Body of pancreas (tissue), 4 donors: ENCODE measurements around the gene ACSL3. TPM values are rescaled to one million over a fixed set of nuclear protein-coding genes. Genes with fewer than 3 reads are reported as not detected.

Experiments used
- ATAC-seq: fragments of 150-250 bp; one replicate; pipeline ENCODE4 v1.9.1; 2016
- DNase-seq, 4 donors: peaks; one replicate each; pipeline ENCODE4 v3.0.0-alpha.2; 2019
- H3K27ac ChIP-seq, 4 donors: fragments of 200-600 bp; sonication (generic); 1 replicate in 3 of 4; 2 replicates in 1 of 4; pipeline versions ENCODE4 v1.5.1 to v1.6.1; 2016 to 2019; ENCODE audit warnings: mild to moderate bottlenecking in 1 of 4, mixed read lengths in 1 of 4, moderate library complexity in 1 of 4
- H3K27me3 ChIP-seq, 2 donors: fragments of 200-600 bp; sonication (generic); one replicate each; pipeline ENCODE4 v1.6.0; 2016; ENCODE audit warnings: mild to moderate bottlenecking in 1 of 2
- H3K36me3 ChIP-seq, 2 donors: fragments of 200-600 bp; sonication (generic); replicated peaks in 1 of 2; 2 replicates each; pipeline ENCODE4 v1.5.1; 2016; ENCODE audit warnings: low read depth in 2 of 2; ENCODE audit not compliant: insufficient read depth in 1 of 2
- H3K4me1 ChIP-seq: fragments of 200-600 bp; sonication (generic); one replicate; pipeline ENCODE4 v1.6.0; 2016
- H3K4me3 ChIP-seq, 2 donors: fragments of 200-600 bp; sonication (generic); 1 replicate in 1 of 2; 2 replicates in 1 of 2; pipeline ENCODE4 v1.5.1; 2016 to 2019
- H3K9me3 ChIP-seq, 3 donors: fragments of 200-600 bp; sonication (generic); 1 replicate in 2 of 3; 2 replicates in 1 of 3; pipeline ENCODE4 v1.5.1; 2016
- CTCF ChIP-seq, 7 experiments: fragments of 450-650 bp in 4 of 7; fragments of 200-600 bp in 3 of 7; sonication (generic) in 3 of 7; IDR thresholded peaks; one replicate each; pipeline ENCODE4 v1.5.1; 2016 to 2019; ENCODE audit warnings: antibody characterized with exemption in 7 of 7
- POLR2A ChIP-seq, 3 donors: fragments of 450-650 bp; IDR thresholded peaks; one replicate each; pipeline ENCODE4 v1.6.1; 2016; ENCODE audit warnings: antibody characterized with exemption in 3 of 3, mild to moderate bottlenecking in 2 of 3
- WGBS, 2 donors: methylation state at CpG; one replicate each; pipeline ENCODE4 v1.1.5; 2017; 5-methylcytosine and 5-hydroxymethylcytosine counted together
- intact Hi-C: fragments of 100-400 bp; cut with DNase I; formaldehyde crosslinking; loops from one replicate; pipeline ENCODE4 v1.15.1; 2023
- total RNA-seq, 2 donors: library from RNA; depleted of rRNA; stranded (reverse); fragments of >200 nt; gene quantifications; one replicate each; pipeline ENCODE4 v1.1.0, GENCODE V29; 2016

ACSL3 gene
- total RNA-seq = 10 to 100 TPM; 24.6 to 60.0 TPM

GRCh38 chr2:222860740-222861410 is at the start of gene ACSL3:
Gene ACSL3, plus strand, starts transcription at chr2:222861036. Its CDS starts 47,737 bp downstream, at chr2:222908773.
- Histone ChIP-seq H3K27me3 (no peaks in the 10 kb centered on the region), H3K27ac (peak within 1 kb of the TSS; percentile 84 to 98 (median 94)), H3K36me3 (no peaks in the 10 kb centered on the region), H3K4me3 (peak within 1 kb of the TSS; percentile 73 to 85), H3K9me3 (no peaks in the 10 kb centered on the region), H3K4me1 (peaks cover 38% of the 10 kb centered on the region)
- DNase-seq (peak; percentile 95 to 97 (median 96)), ATAC-seq (peak; percentile 98)
- intact Hi-C loops = no loop called here
- 0 to 1% methylated on average over 12 to 51 of the region's 99 CpGs for WGBS, 2 donors
- peak in 2 of 7 experiments; percentile 17 to 20 for TF ChIP-seq CTCF (IDR thresholded peaks at IDR 0.05)
- peak; percentile 98 to 99 (median 99) for TF ChIP-seq POLR2A (IDR thresholded peaks at IDR 0.05)

DNA sequence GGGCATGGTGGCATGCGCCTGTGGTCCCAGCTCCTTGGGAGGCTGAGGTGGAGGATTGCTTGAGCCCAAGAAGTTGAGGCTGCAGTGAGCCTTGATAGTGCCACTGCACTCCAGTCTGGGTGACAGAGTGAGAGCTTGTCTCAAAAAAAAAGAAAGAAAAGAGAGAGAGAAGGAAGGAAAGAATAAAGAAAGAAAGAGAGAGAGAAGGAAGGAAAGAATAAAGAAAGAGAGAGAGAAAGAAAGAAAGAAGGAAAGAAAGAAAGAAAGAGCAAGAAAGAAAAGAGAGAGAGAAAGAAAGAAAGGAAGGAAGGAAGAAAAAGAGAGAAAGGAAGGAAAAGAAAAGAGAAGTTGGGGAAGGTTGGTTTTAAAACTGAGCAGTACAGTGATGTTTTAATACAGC is 49.0 kb upstream of the ACSL3 start:
- Histone ChIP-seq H3K27me3 (no peaks in the 10 kb centered on the region), H3K27ac (no peak overlapping the region), H3K4me3 (no peak overlapping the region), H3K9me3 (no peaks in the 10 kb centered on the region), H3K4me1 (peaks cover 7% of the 10 kb centered on the region), H3K36me3 (no peaks in the 10 kb centered on the region)
- 100% methylated on average over 1 of the region's 1 CpG for WGBS, 2 donors
- no peak for TF ChIP-seq CTCF (IDR thresholded peaks at IDR 0.05)
- no peak for TF ChIP-seq POLR2A (IDR thresholded peaks at IDR 0.05)
- intact Hi-C loops = no loop called here
- ATAC-seq = no peak
- no peak for DNase-seq

GRCh38 chr2:222813177-222813843 is 47.5 kb upstream of the ACSL3 start:
- TF ChIP-seq POLR2A (IDR thresholded peaks at IDR 0.05) (no peak), CTCF (IDR thresholded peaks at IDR 0.05) (no peak)
- WGBS, 2 donors = 71 to 76% methylated on average over 6 of the region's 6 CpGs
- no peak for DNase-seq
- no peaks in the 10 kb centered on the region for H3K9me3 ChIP-seq
- intact Hi-C loops = no loop called here
- no peaks in the 10 kb centered on the region for H3K4me1 ChIP-seq
- no peaks in the 10 kb centered on the region for H3K27me3 ChIP-seq
- H3K27ac ChIP-seq = no peak overlapping the region
- H3K36me3 ChIP-seq = no peaks in the 10 kb centered on the region
- no peak for ATAC-seq
- no peak overlapping the region for H3K4me3 ChIP-seq

DNA sequence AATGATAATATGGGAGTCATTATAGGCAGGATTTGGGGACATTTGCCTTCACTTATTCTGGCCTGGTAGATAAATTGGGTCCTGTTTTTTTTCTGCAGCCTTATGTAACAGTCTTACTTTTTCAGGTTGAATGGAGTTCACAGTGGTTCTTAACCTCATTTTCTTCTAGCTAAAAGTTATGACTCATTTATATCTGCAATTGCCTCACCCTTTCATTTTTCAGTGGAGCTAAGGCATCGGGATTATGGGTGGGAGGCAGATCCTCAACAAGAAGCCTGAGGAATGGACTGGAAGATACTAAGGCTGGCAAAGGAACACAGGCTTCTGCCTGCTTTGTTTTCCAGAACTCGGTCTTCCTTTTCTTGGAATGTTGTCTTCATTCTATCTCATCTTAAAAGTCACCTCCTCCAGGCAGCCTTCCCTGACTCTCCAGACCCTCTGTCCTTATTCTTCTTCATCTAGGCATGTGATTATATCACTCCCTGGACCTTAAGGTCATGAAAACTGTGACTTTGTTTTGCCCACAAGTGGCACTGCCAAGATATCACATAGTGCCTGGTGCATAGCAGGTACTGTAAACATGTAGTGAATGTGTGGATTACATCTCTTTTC is 41.0 kb upstream of the ACSL3 start:
- DNase-seq (no peak), ATAC-seq (no peak)
- H3K4me1 ChIP-seq = no peaks in the 10 kb centered on the region
- no peaks in the 10 kb centered on the region for H3K36me3 ChIP-seq
- H3K27me3 ChIP-seq = no peaks in the 10 kb centered on the region
- intact Hi-C loops = no loop called here
- no peak overlapping the region for H3K27ac ChIP-seq
- no peak for TF ChIP-seq CTCF (IDR thresholded peaks at IDR 0.05)
- TF ChIP-seq POLR2A (IDR thresholded peaks at IDR 0.05) = no peak
- no peak overlapping the region for H3K4me3 ChIP-seq
- no peaks in the 10 kb centered on the region for H3K9me3 ChIP-seq
- WGBS, 2 donors = 73 to 85% methylated on average over 2 of the region's 2 CpGs
